Vagina (tissue), 2 donors: ENCODE results near the gene C6orf141. TPM values are rescaled to one million over a fixed set of nuclear protein-coding genes. Genes with fewer than 3 reads are reported as not detected.

Source experiments
- DNase-seq, 2 donors: peaks; one replicate each; pipeline ENCODE4 v3.0.0-alpha.2; 2017; ENCODE audit errors: extremely low spot score in 2 of 2
- H3K27ac ChIP-seq: fragments of 200-600 bp; sonication (generic); one replicate; pipeline ENCODE4 v1.5.1; 2019
- H3K27me3 ChIP-seq: fragments of 200-600 bp; sonication (generic); one replicate; pipeline ENCODE4 v1.5.1; 2019
- H3K36me3 ChIP-seq, 2 donors: fragments of 200-600 bp; sonication (generic); one replicate each; pipeline ENCODE4 v1.5.1; 2017 to 2019
- H3K4me1 ChIP-seq: fragments of 200-600 bp; sonication (generic); one replicate; pipeline ENCODE4 v1.5.1; 2019
- H3K4me3 ChIP-seq, 2 donors: fragments of 200-600 bp; sonication (generic); 1 replicate in 1 of 2; 2 replicates in 1 of 2; pipeline ENCODE4 v1.5.1; 2016 to 2019
- H3K9me3 ChIP-seq: fragments of 200-600 bp; sonication (generic); one replicate; pipeline ENCODE4 v1.5.1; 2019
- POLR2A ChIP-seq, 2 donors: fragments of 450-650 bp; IDR thresholded peaks; one replicate each; pipeline ENCODE4 v1.6.1; 2017; ENCODE audit warnings: antibody characterized with exemption in 2 of 2, mild to moderate bottlenecking in 2 of 2, moderate library complexity in 2 of 2
- POLR2AphosphoS5 ChIP-seq, 2 donors: sonication (generic); formaldehyde crosslinking; IDR thresholded peaks; one replicate each; pipeline ENCODE4 v1.9.0; 2017; ENCODE audit warnings: antibody characterized with exemption in 2 of 2, mild to moderate bottlenecking in 2 of 2, low read depth in 1 of 2; ENCODE audit not compliant: insufficient read depth in 1 of 2
- intact Hi-C: fragments of 100-400 bp; cut with DNase I; formaldehyde crosslinking; loops from one replicate; pipeline ENCODE4 v1.15.1; 2023
- total RNA-seq: library from RNA; depleted of rRNA; stranded (reverse); fragments of >200 nt; gene quantifications from one replicate; pipeline ENCODE4 v1.2.3, GENCODE V29; 2016
- TF ChIP-seq, protein P1 (sequence below), 3 experiments: fragments of 450-650 bp in 2 of 3; fragments of 200-600 bp in 1 of 3; sonication (generic) in 1 of 3; IDR thresholded peaks; one replicate each; pipeline ENCODE4 v1.5.1; 2017 to 2019; ENCODE audit warnings: antibody characterized with exemption in 3 of 3, mild to moderate bottlenecking in 2 of 3, moderate library complexity in 2 of 3

The C6orf141 gene
- total RNA-seq, 1 donor from 2014 or later, result 14.2 TPM

DNA sequence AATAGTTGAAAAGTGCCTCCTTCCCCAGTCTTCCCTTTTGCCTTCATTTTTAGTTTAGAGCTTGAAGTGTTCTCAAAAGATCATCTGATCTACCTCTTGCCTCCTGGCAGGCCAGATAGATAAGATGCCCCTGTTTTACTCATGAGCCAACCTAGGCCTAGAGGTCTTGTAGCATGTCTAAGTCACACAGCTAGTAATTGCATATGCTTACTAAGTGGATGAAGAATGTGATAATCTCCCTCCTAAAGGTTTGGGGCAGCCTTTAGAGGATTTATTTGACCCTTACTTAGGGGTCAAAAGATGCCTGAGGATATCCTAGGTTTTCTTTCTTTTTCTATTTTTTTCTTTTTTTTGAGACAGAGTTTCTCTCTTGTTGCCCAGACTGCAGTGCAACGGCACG, 2.1 kb downstream of the C6orf141 start:
- peak overlapping the region in 1 of 2 donors; percentile 59 for H3K4me3 ChIP-seq
- no peaks in the 10 kb centered on the region for H3K36me3 ChIP-seq
- no peaks in the 10 kb centered on the region for H3K27me3 ChIP-seq
- no peak for TF ChIP-seq POLR2A (IDR thresholded peaks at IDR 0.05)
- TF ChIP-seq, protein P1, sequence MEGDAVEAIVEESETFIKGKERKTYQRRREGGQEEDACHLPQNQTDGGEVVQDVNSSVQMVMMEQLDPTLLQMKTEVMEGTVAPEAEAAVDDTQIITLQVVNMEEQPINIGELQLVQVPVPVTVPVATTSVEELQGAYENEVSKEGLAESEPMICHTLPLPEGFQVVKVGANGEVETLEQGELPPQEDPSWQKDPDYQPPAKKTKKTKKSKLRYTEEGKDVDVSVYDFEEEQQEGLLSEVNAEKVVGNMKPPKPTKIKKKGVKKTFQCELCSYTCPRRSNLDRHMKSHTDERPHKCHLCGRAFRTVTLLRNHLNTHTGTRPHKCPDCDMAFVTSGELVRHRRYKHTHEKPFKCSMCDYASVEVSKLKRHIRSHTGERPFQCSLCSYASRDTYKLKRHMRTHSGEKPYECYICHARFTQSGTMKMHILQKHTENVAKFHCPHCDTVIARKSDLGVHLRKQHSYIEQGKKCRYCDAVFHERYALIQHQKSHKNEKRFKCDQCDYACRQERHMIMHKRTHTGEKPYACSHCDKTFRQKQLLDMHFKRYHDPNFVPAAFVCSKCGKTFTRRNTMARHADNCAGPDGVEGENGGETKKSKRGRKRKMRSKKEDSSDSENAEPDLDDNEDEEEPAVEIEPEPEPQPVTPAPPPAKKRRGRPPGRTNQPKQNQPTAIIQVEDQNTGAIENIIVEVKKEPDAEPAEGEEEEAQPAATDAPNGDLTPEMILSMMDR (IDR thresholded peaks at IDR 0.05), result no peak
- no peak for TF ChIP-seq POLR2AphosphoS5 (IDR thresholded peaks at IDR 0.05; ENCODE audit: insufficient read depth in 1 of 2, low read depth in 1 of 2)
- no peak overlapping the region for H3K27ac ChIP-seq
- no peak for DNase-seq
- H3K4me1 ChIP-seq, result peaks cover 24% of the 10 kb centered on the region
- intact Hi-C loops, result no loop called here
- H3K9me3 ChIP-seq, result no peaks in the 10 kb centered on the region

DNA sequence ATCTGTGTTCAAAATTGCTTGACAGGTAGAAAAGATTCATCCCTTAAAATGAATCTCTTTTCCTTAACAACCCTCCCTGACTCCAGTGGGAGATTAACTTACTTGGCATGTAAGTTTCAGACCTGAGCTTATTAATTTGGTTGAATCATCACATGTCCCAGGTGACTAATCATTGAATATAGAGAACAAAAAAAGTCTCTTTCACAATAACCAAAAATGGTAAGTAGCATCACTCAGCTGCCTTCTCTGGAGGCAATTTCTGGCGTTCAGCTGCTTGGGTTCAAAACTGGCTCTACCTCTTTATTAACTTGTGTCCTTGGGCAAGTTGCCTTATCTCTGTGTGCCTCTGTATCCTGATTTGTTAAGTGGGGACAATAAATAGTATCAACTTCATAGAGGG, 2.9 kb downstream of the C6orf141 start:
- Histone ChIP-seq H3K4me1 (peaks cover 24% of the 10 kb centered on the region), H3K27ac (peak overlapping the region; percentile 1), H3K4me3 (no peak overlapping the region)

DNA sequence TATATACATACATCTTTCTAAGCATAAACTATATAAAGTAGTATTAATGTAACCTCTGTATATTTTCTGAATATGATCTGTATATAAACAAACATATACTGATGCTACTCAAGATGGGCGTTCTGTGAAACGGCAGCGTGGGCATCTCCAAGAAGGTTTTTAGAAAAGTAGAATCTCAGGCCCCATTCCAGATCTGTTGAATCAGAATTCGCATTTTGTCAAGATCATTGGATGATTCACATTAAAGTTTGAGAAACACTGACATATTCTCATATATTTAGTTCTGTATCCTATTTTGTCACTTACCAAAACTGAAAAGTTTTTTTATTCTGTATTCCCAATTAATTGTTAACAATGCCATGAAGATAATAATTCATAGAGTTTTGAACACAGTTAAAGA, 5.5 kb downstream of the C6orf141 start:
- Histone ChIP-seq H3K27ac (no peak overlapping the region), H3K9me3 (no peaks in the 10 kb centered on the region), H3K27me3 (no peaks in the 10 kb centered on the region), H3K4me3 (no peak overlapping the region), H3K36me3 (no peaks in the 10 kb centered on the region), H3K4me1 (peaks cover 14% of the 10 kb centered on the region)
- no peak for TF ChIP-seq POLR2AphosphoS5 (IDR thresholded peaks at IDR 0.05; ENCODE audit: insufficient read depth in 1 of 2, low read depth in 1 of 2)
- no peak for TF ChIP-seq POLR2A (IDR thresholded peaks at IDR 0.05)
- TF ChIP-seq, protein P1 (IDR thresholded peaks at IDR 0.05), result no peak
- intact Hi-C loops, result no loop called here
- DNase-seq, result no peak

More for the DNA sequence above, 2.9 kb downstream of the C6orf141 start:
- intact Hi-C loops, result no loop called here
- no peak for DNase-seq
- H3K9me3 ChIP-seq, result no peaks in the 10 kb centered on the region
- H3K36me3 ChIP-seq, result no peaks in the 10 kb centered on the region
- no peaks in the 10 kb centered on the region for H3K27me3 ChIP-seq
- peak in 1 of 2 donors; percentile 69 for TF ChIP-seq POLR2AphosphoS5 (IDR thresholded peaks at IDR 0.05; ENCODE audit: insufficient read depth in 1 of 2, low read depth in 1 of 2)
- no peak for TF ChIP-seq POLR2A (IDR thresholded peaks at IDR 0.05)

DNA sequence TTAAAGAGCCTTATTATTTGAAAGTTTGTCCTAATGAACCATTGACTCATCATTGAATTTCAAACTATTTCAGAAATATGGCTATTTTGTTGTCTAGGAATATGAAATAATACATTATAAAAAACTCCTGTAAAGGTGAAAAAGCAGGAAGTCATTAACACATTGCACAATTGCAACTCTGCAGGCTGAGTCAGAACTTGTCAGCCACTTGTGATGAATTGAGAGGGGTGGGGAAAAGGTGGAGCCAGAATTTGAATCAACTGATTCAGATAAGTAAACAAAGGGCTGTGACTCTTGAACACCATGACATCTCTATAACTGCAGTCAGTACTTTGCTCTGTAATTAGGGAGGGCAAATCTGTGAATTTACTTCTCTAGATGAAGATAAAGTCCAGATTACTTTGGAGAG, 6.0 kb downstream of the C6orf141 start:
- TF ChIP-seq, protein P1 (IDR thresholded peaks at IDR 0.05), result no peak
- TF ChIP-seq POLR2AphosphoS5 (IDR thresholded peaks at IDR 0.05; ENCODE audit: insufficient read depth in 1 of 2, low read depth in 1 of 2) (peak in 1 of 2 donors; percentile 91), POLR2A (IDR thresholded peaks at IDR 0.05) (no peak)
- H3K9me3 ChIP-seq, result no peaks in the 10 kb centered on the region
- H3K36me3 ChIP-seq, result no peaks in the 10 kb centered on the region
- DNase-seq, result no peak
- intact Hi-C loops, result no loop called here
- peaks cover 14% of the 10 kb centered on the region for H3K4me1 ChIP-seq
- no peak overlapping the region for H3K27ac ChIP-seq
- no peaks in the 10 kb centered on the region for H3K27me3 ChIP-seq
- no peak overlapping the region for H3K4me3 ChIP-seq

DNA sequence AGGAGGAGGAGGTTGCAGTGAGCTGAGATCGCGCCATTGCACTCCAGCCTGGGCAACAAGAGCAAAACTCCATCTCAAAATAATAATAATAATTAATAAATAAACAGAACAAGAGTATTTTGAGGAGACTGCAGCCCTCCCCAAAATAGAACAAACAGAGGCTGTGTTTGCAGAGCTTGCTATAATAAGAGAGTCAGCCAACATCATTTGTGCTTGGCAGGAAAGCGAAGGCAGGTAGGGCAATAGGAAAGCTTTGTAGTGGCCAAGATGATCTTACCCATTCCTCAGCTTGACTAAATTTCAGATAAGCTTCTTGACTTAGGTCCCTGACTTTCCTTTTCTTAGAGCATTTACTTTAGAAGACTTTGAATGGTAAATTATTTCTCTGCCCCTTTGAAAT, 6.7 kb downstream of the C6orf141 start:
- no peak overlapping the region for H3K27ac ChIP-seq
- peaks cover 8% of the 10 kb centered on the region for H3K4me1 ChIP-seq
- no peaks in the 10 kb centered on the region for H3K27me3 ChIP-seq
- H3K36me3 ChIP-seq, result no peaks in the 10 kb centered on the region
- intact Hi-C loops, result no loop called here
- no peak for TF ChIP-seq POLR2A (IDR thresholded peaks at IDR 0.05)
- TF ChIP-seq, protein P1 (IDR thresholded peaks at IDR 0.05), result no peak
- no peak for TF ChIP-seq POLR2AphosphoS5 (IDR thresholded peaks at IDR 0.05; ENCODE audit: insufficient read depth in 1 of 2, low read depth in 1 of 2)
- no peaks in the 10 kb centered on the region for H3K9me3 ChIP-seq
- H3K4me3 ChIP-seq, result no peak overlapping the region
- DNase-seq, result no peak
